ENCODE data around the gene AUTS2.

DNA sequence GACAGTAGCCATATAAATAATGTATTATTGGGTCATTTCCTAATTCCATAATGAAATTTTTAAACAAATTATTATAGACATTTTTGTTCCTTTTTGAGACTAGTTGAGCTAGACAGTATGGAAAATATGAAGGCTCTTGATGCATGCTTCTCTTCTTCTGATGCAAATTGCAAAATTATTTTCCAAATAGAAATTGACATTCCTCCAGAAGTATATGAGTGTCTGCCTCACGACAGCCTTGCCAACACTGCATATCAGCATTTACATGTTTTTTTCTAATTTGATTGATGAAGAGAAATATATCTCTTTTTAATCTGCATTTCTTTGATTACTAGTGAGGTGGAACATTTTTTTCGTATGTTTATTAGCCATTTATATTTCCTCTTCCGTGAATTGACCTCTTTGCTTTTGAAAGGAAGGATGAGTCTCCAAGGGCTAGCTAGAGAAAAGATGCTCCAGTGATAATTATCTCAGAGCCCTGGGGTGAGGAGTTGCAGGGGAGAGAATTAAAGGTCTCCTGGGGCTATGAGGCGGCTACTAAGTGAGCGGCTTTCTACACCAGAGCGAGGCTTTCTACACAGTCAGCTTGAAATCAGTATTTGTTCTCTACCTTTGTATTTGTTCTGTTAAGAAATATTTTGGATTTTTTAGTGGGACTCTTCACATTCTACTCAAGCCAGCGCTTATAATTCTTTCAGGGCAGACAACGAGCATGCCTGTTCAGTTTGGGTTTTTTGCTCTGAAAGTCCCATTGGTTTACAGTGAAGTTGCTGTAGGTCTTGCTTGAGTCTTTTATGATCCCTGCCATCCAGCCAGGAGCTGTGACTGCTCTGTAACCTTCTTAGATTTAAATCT lies 821.5 kb downstream of the AUTS2 start:
- TF ChIP-seq POLR2AphosphoS5 (IDR thresholded peaks at IDR 0.05; ENCODE audit: low read depth, low read length) (no peak), POLR2A (IDR thresholded peaks at IDR 0.05; ENCODE audit: low read depth, low read length) (no peak), TAF1 (IDR thresholded peaks at IDR 0.05; ENCODE audit: low read depth, low read length) (no peak), POU2F2 (IDR thresholded peaks at IDR 0.05; ENCODE audit: low read depth, low read length) (no peak), SPI1 (IDR thresholded peaks at IDR 0.05; ENCODE audit: low read depth, low read length) (no peak), PAX5 (IDR thresholded peaks at IDR 0.05; ENCODE audit: insufficient read depth, low read length, severe bottlenecking) (no peak)

Data from GM12891 (cell line).